Activated naive CD8-positive, alpha-beta T cell treated with anti-CD3 and anti-CD28 coated beads for 36 hours (primary cell): ENCODE data around the gene ABHD10. TPM values are rescaled to one million over a fixed set of nuclear protein-coding genes. Genes with fewer than 3 reads are reported as not detected.

Experiments
- DNase-seq: peaks from one replicate; pipeline ENCODE4 v3.0.0; 2021
- H3K27ac Mint-ChIP-seq: one replicate; pipeline ENCODE4 v1.8.0; 2022; ENCODE audit warnings: mild to moderate bottlenecking, moderate library complexity, mixed read lengths
- H3K27me3 Mint-ChIP-seq: one replicate; pipeline ENCODE4 v1.8.0; 2022; ENCODE audit warnings: mild to moderate bottlenecking, mixed read lengths
- H3K36me3 Mint-ChIP-seq: one replicate; pipeline ENCODE4 v1.8.0; 2021; ENCODE audit warnings: mild to moderate bottlenecking, mixed read lengths
- H3K4me1 Mint-ChIP-seq: one replicate; pipeline ENCODE4 v1.8.0; 2021; ENCODE audit warnings: mixed read lengths
- H3K4me3 Mint-ChIP-seq: one replicate; pipeline ENCODE4 v1.8.0; 2022; ENCODE audit warnings: mild to moderate bottlenecking, moderate library complexity, mixed read lengths
- H3K9me3 Mint-ChIP-seq: one replicate; pipeline ENCODE4 v1.8.0; 2022; ENCODE audit warnings: mixed read lengths
- total RNA-seq, 2 experiments: library from RNA; stranded (reverse); gene quantifications; one replicate each; pipeline ENCODE4 v1.2.3, GENCODE V29; 2021

The ABHD10 gene
- total RNA-seq, 2 experiments from 2014 or later, result 56.2 to 57.8 TPM

GRCh38 chr3:111954228-111954990 lies 24.4 kb upstream of the ABHD10 start:
- DNase-seq, result no peak
- no peaks in the 10 kb centered on the region for H3K4me1 Mint-ChIP-seq
- H3K36me3 Mint-ChIP-seq, result no peaks in the 10 kb centered on the region
- H3K27ac Mint-ChIP-seq, result no peak overlapping the region
- no peaks in the 10 kb centered on the region for H3K27me3 Mint-ChIP-seq
- no peaks in the 10 kb centered on the region for H3K9me3 Mint-ChIP-seq
- H3K4me3 Mint-ChIP-seq, result no peak overlapping the region

GRCh38 chr3:111955876-111956275 lies 22.9 kb upstream of the ABHD10 start:
- Mint-ChIP-seq H3K27ac (no peak overlapping the region), H3K36me3 (no peaks in the 10 kb centered on the region), H3K4me3 (no peak overlapping the region), H3K4me1 (no peaks in the 10 kb centered on the region), H3K9me3 (no peaks in the 10 kb centered on the region), H3K27me3 (no peaks in the 10 kb centered on the region)
- no peak for DNase-seq

DNA sequence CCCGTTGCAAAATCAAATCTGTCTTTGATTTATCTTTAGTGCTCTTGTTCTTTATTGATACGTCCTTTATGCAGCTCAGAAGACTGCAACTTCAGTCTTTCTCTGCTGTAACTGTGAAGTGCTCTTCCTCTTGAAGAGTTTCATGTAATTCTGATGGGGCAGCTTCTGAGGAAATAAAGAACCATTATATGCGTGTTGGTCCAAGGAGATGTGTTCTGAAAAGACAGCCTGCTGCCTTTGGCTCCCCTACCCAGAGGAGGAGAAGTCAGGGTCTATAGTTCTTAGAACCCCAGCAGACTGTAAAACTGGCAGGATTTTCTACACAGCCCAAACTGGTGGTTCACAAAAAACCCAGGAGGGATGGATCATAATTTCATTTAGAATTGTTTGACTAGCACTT lies 22.4 kb upstream of the ABHD10 start:
- Mint-ChIP-seq H3K36me3 (no peaks in the 10 kb centered on the region), H3K4me3 (no peak overlapping the region), H3K27ac (no peak overlapping the region), H3K4me1 (no peaks in the 10 kb centered on the region), H3K27me3 (no peaks in the 10 kb centered on the region), H3K9me3 (no peaks in the 10 kb centered on the region)
- no peak for DNase-seq

- no peaks in the 10 kb centered on the region for H3K36me3 Mint-ChIP-seq
- no peak overlapping the region for H3K27ac Mint-ChIP-seq
- DNase-seq, result no peak
- no peaks in the 10 kb centered on the region for H3K27me3 Mint-ChIP-seq
- H3K4me3 Mint-ChIP-seq, result no peak overlapping the region
- no peaks in the 10 kb centered on the region for H3K9me3 Mint-ChIP-seq
- no peaks in the 10 kb centered on the region for H3K4me1 Mint-ChIP-seq
These were observed 21.7 kb upstream of the ABHD10 start for GRCh38 chr3:111956995-111957734.

DNA sequence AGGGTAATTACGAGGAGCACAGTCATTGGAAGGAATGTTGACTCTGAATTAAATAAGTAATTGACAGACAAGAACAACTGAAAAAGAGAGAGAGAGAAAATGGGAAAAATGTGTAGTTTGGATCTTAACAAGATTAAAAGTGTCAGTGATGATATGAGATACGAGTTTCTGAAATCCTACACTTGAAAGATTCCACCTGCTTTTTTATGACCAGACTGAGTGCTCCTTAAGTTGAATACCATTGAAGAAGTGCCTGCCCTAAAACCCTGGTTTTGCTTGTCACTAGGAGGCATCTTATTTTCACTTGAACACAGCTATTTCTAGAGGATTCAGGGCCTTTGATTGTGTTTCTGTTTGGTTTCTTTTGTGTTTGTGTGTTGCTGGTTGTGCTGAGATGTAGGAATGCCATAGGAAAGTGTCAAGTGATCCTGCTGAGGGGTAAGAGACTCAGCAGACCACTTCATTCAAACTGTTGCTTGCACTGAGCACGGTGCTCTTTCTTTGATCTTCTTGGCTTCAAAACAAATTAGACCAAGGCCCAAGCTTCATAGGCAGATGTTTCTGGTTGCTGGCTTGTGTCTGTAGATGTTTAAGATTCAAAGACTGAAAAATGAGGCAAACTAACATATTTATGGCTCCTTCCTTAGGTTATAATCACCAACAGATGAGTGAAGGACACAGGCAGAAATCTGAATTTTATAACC lies 17.2 kb upstream of the ABHD10 start:
- Mint-ChIP-seq H3K4me3 (no peak overlapping the region), H3K27me3 (no peaks in the 10 kb centered on the region), H3K27ac (no peak overlapping the region), H3K9me3 (no peaks in the 10 kb centered on the region), H3K4me1 (peaks cover 14% of the 10 kb centered on the region), H3K36me3 (no peaks in the 10 kb centered on the region)
- DNase-seq, result no peak

DNA sequence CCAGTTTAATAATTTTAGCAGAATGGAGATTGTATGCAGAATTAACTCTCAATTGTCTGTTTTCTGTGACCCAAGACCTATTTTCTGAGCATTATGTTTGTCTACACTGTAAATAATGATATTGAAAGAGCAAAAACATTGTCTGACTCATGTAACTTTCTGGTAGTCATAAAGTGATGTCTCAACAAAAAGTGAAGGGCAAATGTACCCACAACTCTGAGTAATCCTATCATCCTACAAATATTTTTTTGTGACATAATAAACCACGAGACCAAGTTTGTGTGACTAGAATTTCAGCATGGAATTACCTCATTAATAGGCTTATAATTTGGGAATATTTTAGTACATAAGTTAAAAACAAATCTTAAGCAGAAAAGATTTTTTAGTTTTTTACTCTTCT lies 15.4 kb upstream of the ABHD10 start:
- Mint-ChIP-seq H3K27ac (no peak overlapping the region), H3K9me3 (no peaks in the 10 kb centered on the region), H3K4me1 (peaks cover 20% of the 10 kb centered on the region), H3K4me3 (no peak overlapping the region), H3K27me3 (no peaks in the 10 kb centered on the region), H3K36me3 (no peaks in the 10 kb centered on the region)
- DNase-seq, result no peak

DNA sequence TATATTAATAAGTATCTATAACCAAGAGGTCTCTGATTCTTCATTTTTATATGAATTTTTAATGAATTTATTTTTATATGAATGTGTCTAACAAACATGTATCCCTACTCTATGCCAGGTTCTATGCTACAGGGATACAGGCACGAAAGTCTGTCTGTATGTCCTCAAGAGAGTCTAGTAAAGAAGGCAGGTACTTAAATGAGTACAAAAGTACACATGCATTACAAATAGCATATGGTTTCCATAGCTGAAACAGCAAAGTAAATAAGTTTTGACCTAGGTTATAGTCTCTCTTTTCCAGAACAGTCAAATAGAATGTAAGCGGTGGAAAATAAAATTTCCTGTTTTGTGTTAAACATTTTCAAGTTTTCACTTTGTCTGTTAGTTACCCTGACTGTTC lies 13.3 kb upstream of the ABHD10 start:
- no peak overlapping the region for H3K4me3 Mint-ChIP-seq
- H3K27ac Mint-ChIP-seq, result no peak overlapping the region
- DNase-seq, result no peak
- no peaks in the 10 kb centered on the region for H3K36me3 Mint-ChIP-seq
- H3K27me3 Mint-ChIP-seq, result no peaks in the 10 kb centered on the region
- H3K4me1 Mint-ChIP-seq, result peaks cover 20% of the 10 kb centered on the region
- no peaks in the 10 kb centered on the region for H3K9me3 Mint-ChIP-seq

DNA sequence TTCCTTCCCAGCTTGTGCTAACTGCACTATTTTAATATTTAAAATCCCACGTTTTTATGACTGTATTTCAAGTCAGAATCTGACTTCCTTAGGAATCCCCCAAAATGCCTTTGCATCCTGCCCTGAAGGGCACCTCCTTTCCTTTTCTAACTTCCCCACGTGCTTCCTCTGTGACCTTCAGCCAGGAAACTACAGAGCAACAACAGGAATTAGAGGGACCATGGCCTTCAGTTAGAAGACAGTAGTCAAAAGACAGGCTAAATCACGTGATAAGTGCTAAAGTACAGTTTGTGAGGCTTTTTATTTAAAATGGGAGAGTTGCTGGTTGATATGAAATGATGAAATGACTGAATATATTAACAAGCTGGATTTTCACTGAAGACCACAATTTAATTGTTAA lies 11.8 kb upstream of the ABHD10 start:
- Mint-ChIP-seq H3K27ac (no peak overlapping the region), H3K36me3 (no peaks in the 10 kb centered on the region)

DNA sequence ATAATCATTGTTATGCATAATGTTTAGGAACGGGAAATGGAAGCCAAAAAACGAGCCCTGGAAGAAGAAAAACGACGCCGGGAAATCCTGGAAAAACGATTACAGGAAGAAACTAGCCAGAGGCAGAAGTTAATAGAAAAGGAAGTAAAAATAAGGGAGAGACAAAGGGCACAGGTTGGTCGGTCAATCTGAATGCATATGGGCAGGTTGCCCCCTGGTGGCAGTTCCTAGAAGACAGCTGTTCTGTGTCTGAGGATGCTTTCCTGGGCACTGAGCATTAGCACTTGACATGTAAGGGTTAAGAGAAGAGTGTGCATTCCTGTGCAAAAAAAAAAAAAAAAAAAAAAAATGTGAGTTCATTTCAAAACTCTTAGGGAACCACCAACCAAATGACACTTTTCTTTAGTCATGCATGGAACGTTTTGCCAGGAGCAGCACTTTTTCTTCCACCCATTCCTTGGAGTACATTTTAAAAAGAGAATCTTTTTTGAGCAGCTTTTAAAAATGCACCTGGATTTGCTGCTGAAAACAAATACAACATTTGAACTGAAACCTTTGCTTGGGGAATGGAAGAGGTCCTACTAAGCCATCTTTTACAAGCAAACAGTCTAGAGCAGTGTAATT lies 11.1 kb upstream of the ABHD10 start:
- Mint-ChIP-seq H3K36me3 (no peaks in the 10 kb centered on the region), H3K27ac (peak overlapping the region; percentile 46), H3K9me3 (no peaks in the 10 kb centered on the region), H3K27me3 (no peaks in the 10 kb centered on the region), H3K4me3 (no peak overlapping the region), H3K4me1 (peaks cover 20% of the 10 kb centered on the region)
- DNase-seq, result peak; percentile 68

More for the DNA sequence above, 11.8 kb upstream of the ABHD10 start:
- no peak overlapping the region for H3K4me3 Mint-ChIP-seq
- no peaks in the 10 kb centered on the region for H3K27me3 Mint-ChIP-seq
- no peaks in the 10 kb centered on the region for H3K9me3 Mint-ChIP-seq
- peaks cover 20% of the 10 kb centered on the region for H3K4me1 Mint-ChIP-seq
- DNase-seq, result no peak

DNA sequence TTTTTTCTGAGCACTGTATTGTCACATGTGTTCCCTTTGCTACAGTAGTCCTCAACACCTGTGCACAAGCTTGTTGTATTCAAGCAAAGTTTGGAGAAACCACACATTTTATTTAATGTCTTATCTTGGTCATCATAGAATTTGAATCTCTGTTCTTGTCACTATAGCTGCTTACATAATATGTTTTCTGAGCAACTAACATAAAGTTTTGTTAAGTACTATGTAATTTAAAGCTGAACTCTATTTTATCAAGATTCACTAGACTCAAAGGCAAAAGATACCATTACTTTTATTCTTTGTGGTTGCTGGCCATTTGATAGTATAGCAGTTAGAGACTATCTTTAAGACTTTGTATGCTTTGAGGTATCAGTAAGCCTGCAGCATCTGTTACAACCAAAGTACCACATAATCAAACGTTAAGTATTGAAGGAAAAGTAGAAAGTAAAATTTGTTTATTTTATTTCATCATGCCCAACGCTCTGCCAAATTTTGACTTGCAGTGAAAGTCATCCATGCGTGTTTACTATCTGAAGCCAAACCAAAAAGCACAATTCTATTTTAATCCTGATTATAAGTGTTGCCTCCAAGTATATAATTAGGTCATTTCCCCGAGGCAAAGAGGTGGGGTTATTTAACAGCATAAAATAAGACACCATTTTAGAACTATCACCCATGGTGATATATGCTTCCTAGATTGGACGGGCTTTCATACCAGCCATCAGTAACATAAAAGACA lies 10.3 kb upstream of the ABHD10 start:
- Mint-ChIP-seq H3K27me3 (no peaks in the 10 kb centered on the region), H3K4me3 (no peak overlapping the region), H3K36me3 (no peaks in the 10 kb centered on the region), H3K4me1 (peaks cover 17% of the 10 kb centered on the region), H3K27ac (no peak overlapping the region), H3K9me3 (no peaks in the 10 kb centered on the region)
- no peak for DNase-seq

DNA sequence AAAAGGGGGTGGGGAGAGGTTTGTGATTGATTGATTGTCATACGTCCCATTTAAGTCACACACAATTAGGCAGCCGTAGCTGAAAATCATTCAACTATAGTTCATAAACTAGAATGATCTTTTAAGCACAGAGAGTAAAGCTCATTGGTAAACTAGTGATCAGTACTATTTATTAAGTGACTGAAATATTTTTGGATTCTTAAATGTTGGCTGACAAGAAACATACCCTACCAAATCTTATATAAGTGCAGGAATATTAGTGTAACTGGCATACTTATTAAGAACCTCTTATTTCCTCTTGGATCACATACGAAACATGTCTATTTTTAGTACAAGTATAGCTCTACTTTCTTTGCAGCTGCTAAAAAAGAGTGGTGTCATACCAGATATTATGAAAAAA lies 8.4 kb upstream of the ABHD10 start:
- DNase-seq, result no peak
- Mint-ChIP-seq H3K4me1 (peaks cover 13% of the 10 kb centered on the region), H3K4me3 (no peak overlapping the region)

GRCh38 chr3:111971533-111972130 lies 7.2 kb upstream of the ABHD10 start:
- Mint-ChIP-seq H3K27me3 (no peaks in the 10 kb centered on the region), H3K9me3 (no peaks in the 10 kb centered on the region), H3K4me1 (peaks cover 6% of the 10 kb centered on the region), H3K27ac (no peak overlapping the region), H3K36me3 (no peaks in the 10 kb centered on the region), H3K4me3 (no peak overlapping the region)
- no peak for DNase-seq

More for the DNA sequence above, 8.4 kb upstream of the ABHD10 start:
- Mint-ChIP-seq H3K27me3 (no peaks in the 10 kb centered on the region), H3K36me3 (no peaks in the 10 kb centered on the region), H3K9me3 (no peaks in the 10 kb centered on the region), H3K27ac (no peak overlapping the region)

- no peaks in the 10 kb centered on the region for H3K36me3 Mint-ChIP-seq
- H3K27ac Mint-ChIP-seq, result no peak overlapping the region
- no peaks in the 10 kb centered on the region for H3K27me3 Mint-ChIP-seq
- H3K9me3 Mint-ChIP-seq, result no peaks in the 10 kb centered on the region
- DNase-seq, result no peak
- H3K4me1 Mint-ChIP-seq, result no peaks in the 10 kb centered on the region
- no peak overlapping the region for H3K4me3 Mint-ChIP-seq
These were observed 5.9 kb upstream of the ABHD10 start for GRCh38 chr3:111972891-111973290.

DNA sequence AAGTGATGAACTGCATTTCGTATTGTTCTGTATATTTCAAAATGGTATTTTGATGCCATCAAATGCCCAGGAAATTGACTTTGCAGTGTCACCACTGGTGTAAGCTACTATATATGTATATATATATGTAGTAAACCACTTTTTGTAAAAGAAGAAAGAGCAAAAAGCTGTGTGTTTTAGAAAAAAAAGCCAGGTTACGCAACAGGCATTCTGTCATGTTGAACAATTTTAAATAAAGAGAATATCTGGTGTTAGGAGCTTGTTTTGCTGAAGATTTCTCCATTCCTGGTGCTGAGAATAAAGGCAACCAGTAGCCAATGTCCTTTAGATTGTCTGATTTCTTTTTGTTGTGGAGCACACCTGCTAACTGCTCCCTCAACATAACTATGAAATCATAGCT lies 3.7 kb upstream of the ABHD10 start:
- no peaks in the 10 kb centered on the region for H3K36me3 Mint-ChIP-seq
- H3K27me3 Mint-ChIP-seq, result no peaks in the 10 kb centered on the region
- no peak for DNase-seq
- peaks cover 6% of the 10 kb centered on the region for H3K4me1 Mint-ChIP-seq
- no peak overlapping the region for H3K4me3 Mint-ChIP-seq
- H3K9me3 Mint-ChIP-seq, result no peaks in the 10 kb centered on the region
- H3K27ac Mint-ChIP-seq, result no peak overlapping the region
